Measurements from ENCODE around the gene SLMAP. TPM values are rescaled to one million over a fixed set of nuclear protein-coding genes. Genes with fewer than 3 reads are reported as not detected.

SLMAP gene
- total and polyA plus RNA-seq, 2 donors from 2014 or later, result 22.0 to 86.1 TPM

DNA sequence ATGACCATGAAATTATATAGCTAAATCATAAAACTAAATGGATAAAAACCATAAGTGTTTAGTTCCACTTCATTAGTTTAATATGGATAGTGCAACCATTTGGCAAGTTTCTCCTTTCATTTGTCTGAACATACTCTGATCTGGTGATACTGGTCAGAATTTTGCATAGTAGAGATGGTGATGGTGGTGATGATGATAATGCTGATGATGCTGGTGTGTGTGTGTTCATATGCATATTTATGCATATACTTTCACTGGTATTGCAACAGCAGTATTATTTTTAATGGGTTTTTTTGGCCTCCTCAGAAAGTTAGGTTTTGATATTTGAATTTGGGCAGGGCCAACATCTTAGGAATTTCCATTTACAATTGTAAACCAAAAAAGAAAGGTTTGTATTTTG is 76.4 kb downstream of the SLMAP start:
- Histone ChIP-seq H3K27me3 (ENCODE audit: control insufficient read depth, insufficient read depth, low read length) (no peaks in the 10 kb centered on the region), H3K4me1 (ENCODE audit: control insufficient read depth in 2 of 3, insufficient read depth in 2 of 3, low read depth in 1 of 3, low read length in 3 of 3) (no peaks in the 10 kb centered on the region), H3K36me3 (ENCODE audit: control insufficient read depth in 2 of 3, insufficient read depth in 3 of 3, low read length in 3 of 3) (peaks cover 0 to 2% (median 0%) of the 10 kb centered on the region in 3 donors), H3K27ac (ENCODE audit: low read depth in 2 of 2, low read length in 2 of 2) (no peak overlapping the region), H3K4me3 (ENCODE audit: low read length in 3 of 3) (no peak overlapping the region), H3K9me3 (ENCODE audit: control insufficient read depth in 2 of 3, insufficient read depth in 1 of 3, low read length in 3 of 3) (no peaks in the 10 kb centered on the region), H3K9ac (ENCODE audit: low read length in 3 of 3) (no peak overlapping the region)
- intact Hi-C loops (cut with DNase I), result no loop called here
- DNase-seq (no peak), FAIRE-seq (no peak)
- TF ChIP-seq CTCF (IDR thresholded peaks at IDR 0.05; ENCODE audit: borderline replicate concordance, extremely low read depth, insufficient read depth), result no peak

DNA sequence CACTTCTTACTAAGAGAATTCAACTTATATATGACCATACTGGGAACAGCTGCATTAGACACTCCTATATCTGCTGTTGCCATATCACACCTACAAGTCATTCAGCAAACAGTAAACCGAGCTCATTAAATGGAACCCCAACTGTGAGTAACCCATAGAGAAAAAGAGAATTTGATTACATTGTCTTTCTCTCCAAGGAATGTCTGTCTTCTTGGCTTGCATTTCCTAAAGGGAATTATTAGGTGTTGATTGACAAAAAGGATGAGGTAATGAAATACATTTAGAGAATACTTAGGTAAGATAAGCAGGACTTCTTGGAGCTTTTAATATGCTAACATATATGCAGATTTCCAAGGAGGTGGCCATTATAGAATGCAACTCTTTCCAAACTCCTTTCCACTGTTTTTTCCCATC is 76.8 kb downstream of the SLMAP start:
- Histone ChIP-seq H3K4me1 (ENCODE audit: control insufficient read depth in 2 of 3, insufficient read depth in 2 of 3, low read depth in 1 of 3, low read length in 3 of 3) (no peaks in the 10 kb centered on the region), H3K9ac (ENCODE audit: low read length in 3 of 3) (no peak overlapping the region), H3K36me3 (ENCODE audit: control insufficient read depth in 2 of 3, insufficient read depth in 3 of 3, low read length in 3 of 3) (peaks cover 0 to 2% (median 0%) of the 10 kb centered on the region in 3 donors), H3K27ac (ENCODE audit: low read depth in 2 of 2, low read length in 2 of 2) (no peak overlapping the region), H3K27me3 (ENCODE audit: control insufficient read depth, insufficient read depth, low read length) (no peaks in the 10 kb centered on the region), H3K4me3 (ENCODE audit: low read length in 3 of 3) (no peak overlapping the region), H3K9me3 (ENCODE audit: control insufficient read depth in 2 of 3, insufficient read depth in 1 of 3, low read length in 3 of 3) (no peaks in the 10 kb centered on the region)
- DNase-seq (no peak), FAIRE-seq (no peak)
- intact Hi-C loops (cut with DNase I), result no loop called here
- TF ChIP-seq CTCF (IDR thresholded peaks at IDR 0.05; ENCODE audit: borderline replicate concordance, extremely low read depth, insufficient read depth), result no peak

- Histone ChIP-seq H3K4me3 (ENCODE audit: low read length in 3 of 3) (no peak overlapping the region), H3K4me1 (ENCODE audit: control insufficient read depth in 2 of 3, insufficient read depth in 2 of 3, low read depth in 1 of 3, low read length in 3 of 3) (no peaks in the 10 kb centered on the region), H3K9ac (ENCODE audit: low read length in 3 of 3) (no peak overlapping the region), H3K27ac (ENCODE audit: low read depth in 2 of 2, low read length in 2 of 2) (no peak overlapping the region), H3K36me3 (ENCODE audit: control insufficient read depth in 2 of 3, insufficient read depth in 3 of 3, low read length in 3 of 3) (peaks cover 0 to 2% (median 0%) of the 10 kb centered on the region in 3 donors), H3K27me3 (ENCODE audit: control insufficient read depth, insufficient read depth, low read length) (no peaks in the 10 kb centered on the region), H3K9me3 (ENCODE audit: control insufficient read depth in 2 of 3, insufficient read depth in 1 of 3, low read length in 3 of 3) (no peaks in the 10 kb centered on the region)
- FAIRE-seq, result no peak
- DNase-seq, result no peak
- intact Hi-C loops (cut with DNase I), result no loop called here
- TF ChIP-seq CTCF (IDR thresholded peaks at IDR 0.05; ENCODE audit: borderline replicate concordance, extremely low read depth, insufficient read depth), result no peak
Measured at GRCh38 chr3:57833763-57834162, 77.7 kb downstream of the SLMAP start.

DNA sequence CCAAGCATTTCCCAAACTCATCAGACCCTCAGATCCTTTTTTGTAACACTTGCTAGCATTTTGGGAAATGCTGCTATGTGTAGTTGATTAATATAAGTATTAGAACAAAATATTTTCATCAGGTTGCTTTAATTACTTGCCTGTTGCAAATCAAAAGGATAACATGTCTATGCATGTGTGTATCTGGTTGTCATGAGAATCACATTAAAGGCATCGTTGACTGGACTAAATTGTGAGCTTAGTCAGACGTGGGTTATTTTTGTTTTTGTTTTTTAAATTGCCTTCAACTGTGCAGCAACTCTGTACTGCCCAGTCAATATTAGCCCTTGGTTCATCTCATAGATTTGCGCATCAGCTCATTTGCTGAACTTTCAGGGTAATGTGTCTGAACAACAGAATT is 81.6 kb downstream of the SLMAP start:
- TF ChIP-seq CTCF (IDR thresholded peaks at IDR 0.05; ENCODE audit: borderline replicate concordance, extremely low read depth, insufficient read depth), result no peak
- FAIRE-seq, result no peak
- intact Hi-C loops (cut with DNase I), result no loop called here
- H3K9me3 ChIP-seq (ENCODE audit: control insufficient read depth in 2 of 3, insufficient read depth in 1 of 3, low read length in 3 of 3), result no peaks in the 10 kb centered on the region
- no peaks in the 10 kb centered on the region for H3K27me3 ChIP-seq (ENCODE audit: control insufficient read depth, insufficient read depth, low read length)
- H3K4me3 ChIP-seq (ENCODE audit: low read length in 3 of 3), result no peak overlapping the region
- H3K27ac ChIP-seq (ENCODE audit: low read depth in 2 of 2, low read length in 2 of 2), result no peak overlapping the region
- H3K9ac ChIP-seq (ENCODE audit: low read length in 3 of 3), result no peak overlapping the region
- no peaks in the 10 kb centered on the region for H3K36me3 ChIP-seq (ENCODE audit: control insufficient read depth in 2 of 3, insufficient read depth in 3 of 3, low read length in 3 of 3)
- DNase-seq, result no peak
- peaks cover 0 to 4% (median 0%) of the 10 kb centered on the region in 3 donors for H3K4me1 ChIP-seq (ENCODE audit: control insufficient read depth in 2 of 3, insufficient read depth in 2 of 3, low read depth in 1 of 3, low read length in 3 of 3)

All from kidney (tissue), 14 donors.